Activated naive CD4-positive, alpha-beta T cell treated with anti-CD3 and anti-CD28 coated beads for 36 hours (primary cell): ENCODE data around the gene LRRC34. TPM values are rescaled to one million over a fixed set of nuclear protein-coding genes. Genes with fewer than 3 reads are reported as not detected.
A peak's percentile ranks its signal among the peaks of the same experiment; 100 is the strongest.

Experiments
- CTCF ChIA-PET: fragments of 350-600 bp; sonication (Branson Sonifier 250); formaldehyde crosslinking; loops from one replicate; lab custom pipeline; 2021; ENCODE audit warnings: antibody characterized with exemption; lab: Charles Lee
- DNase-seq: peaks from one replicate; pipeline ENCODE4 v3.0.0-alpha.2; 2020
- H3K27ac Mint-ChIP-seq: one replicate; pipeline ENCODE4 v1.8.0; 2021; ENCODE audit warnings: mild to moderate bottlenecking, mixed read lengths
- H3K27me3 Mint-ChIP-seq: one replicate; pipeline ENCODE4 v1.8.0; 2021; ENCODE audit warnings: low read depth, mixed read lengths
- H3K36me3 Mint-ChIP-seq: one replicate; pipeline ENCODE4 v1.8.0; 2021; ENCODE audit warnings: low read depth, mixed read lengths
- H3K4me1 Mint-ChIP-seq: one replicate; pipeline ENCODE4 v1.8.0; 2021; ENCODE audit warnings: low read depth, mixed read lengths
- H3K4me3 Mint-ChIP-seq: one replicate; pipeline ENCODE4 v1.8.0; 2021; ENCODE audit warnings: mild to moderate bottlenecking, moderate library complexity, mixed read lengths
- H3K9me3 Mint-ChIP-seq: one replicate; pipeline ENCODE4 v1.8.0; 2021; ENCODE audit warnings: mixed read lengths
- intact Hi-C: fragments of 100-400 bp; cut with micrococcal nuclease; formaldehyde crosslinking; loops from one replicate; pipeline ENCODE4 v1.15.1; 2023
- total RNA-seq, 2 experiments: library from RNA; stranded (reverse); gene quantifications; one replicate each; pipeline ENCODE4 v1.2.3, GENCODE V29; 2021

LRRC34 gene
- total RNA-seq, 2 experiments from 2014 or later = 3.8 to 3.9 TPM

DNA sequence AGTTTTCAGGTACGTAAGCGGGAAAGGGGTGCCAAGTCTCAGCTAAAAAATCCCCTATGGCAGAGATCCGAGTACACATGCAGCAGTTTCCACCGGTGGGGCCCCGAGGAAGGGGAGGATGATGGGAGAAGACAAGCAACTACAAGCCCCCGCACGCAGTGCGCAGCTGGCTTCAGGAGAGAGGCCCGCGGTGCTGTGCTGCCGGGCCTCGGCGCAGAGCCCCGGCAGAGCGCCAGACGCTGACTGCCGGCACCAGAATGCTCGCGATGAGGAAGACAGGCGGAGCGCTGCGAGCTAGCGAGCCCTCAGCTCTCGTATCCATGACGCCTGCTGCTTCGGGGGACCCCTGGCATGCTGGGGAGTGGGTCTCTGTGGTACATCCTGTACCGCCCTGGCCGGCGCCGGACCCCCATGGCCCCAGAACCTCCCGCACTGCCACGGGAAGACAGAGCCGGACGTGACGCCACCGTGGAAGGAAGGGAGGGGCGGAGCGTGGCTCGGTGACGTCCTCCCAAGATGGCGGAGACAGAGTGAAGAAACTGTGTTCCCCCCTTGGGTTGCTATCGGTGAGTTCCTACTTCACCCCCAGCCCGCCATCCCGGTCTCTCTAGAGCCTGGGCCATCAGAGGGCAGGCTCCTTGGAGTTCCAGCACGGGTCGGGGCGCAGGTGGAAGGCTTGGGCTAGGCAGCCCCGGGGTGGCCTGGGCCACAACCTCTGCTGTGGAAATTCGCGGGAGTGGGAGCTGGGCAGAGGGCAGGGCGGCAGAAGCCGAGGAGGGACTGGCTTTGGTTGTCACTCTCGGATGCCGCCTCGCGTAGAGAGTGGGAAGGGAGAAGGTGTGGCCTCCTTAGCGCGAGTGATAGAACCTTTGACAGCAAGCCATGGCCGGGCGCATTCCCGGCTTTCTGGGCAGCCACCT, 39.5 kb downstream of the LRRC34 start, which contains the start of gene MYNN:
Gene MYNN, plus strand, starts transcription at position 500 of the 920 bp plus-strand sequence. CDS start 900 bp downstream, outside the sequence.
- peak within 1 kb of the TSS; percentile 97 for H3K27ac Mint-ChIP-seq
- CTCF ChIA-PET = interaction anchor here (0.7 kb wide), 1 partner anchor 193 kb away, joined by 3 read pairs; no protein-coding TSS in a partner anchor
- intact Hi-C loops = loop anchor here (1.0 kb wide), 9 partner anchors 8 to 1097 kb away; partner anchors contain the start of genes PHC3, PRKCI, RPL22L1 and SEC62
- H3K4me1 Mint-ChIP-seq = peaks cover 36% of the 10 kb centered on the region
- H3K4me3 Mint-ChIP-seq = peak within 1 kb of the TSS; percentile 94
- peak; percentile 94 for DNase-seq
- no peaks in the 10 kb centered on the region for H3K9me3 Mint-ChIP-seq
- no peaks in the 10 kb centered on the region for H3K27me3 Mint-ChIP-seq
- peaks cover 18% of the 10 kb centered on the region for H3K36me3 Mint-ChIP-seq

DNA sequence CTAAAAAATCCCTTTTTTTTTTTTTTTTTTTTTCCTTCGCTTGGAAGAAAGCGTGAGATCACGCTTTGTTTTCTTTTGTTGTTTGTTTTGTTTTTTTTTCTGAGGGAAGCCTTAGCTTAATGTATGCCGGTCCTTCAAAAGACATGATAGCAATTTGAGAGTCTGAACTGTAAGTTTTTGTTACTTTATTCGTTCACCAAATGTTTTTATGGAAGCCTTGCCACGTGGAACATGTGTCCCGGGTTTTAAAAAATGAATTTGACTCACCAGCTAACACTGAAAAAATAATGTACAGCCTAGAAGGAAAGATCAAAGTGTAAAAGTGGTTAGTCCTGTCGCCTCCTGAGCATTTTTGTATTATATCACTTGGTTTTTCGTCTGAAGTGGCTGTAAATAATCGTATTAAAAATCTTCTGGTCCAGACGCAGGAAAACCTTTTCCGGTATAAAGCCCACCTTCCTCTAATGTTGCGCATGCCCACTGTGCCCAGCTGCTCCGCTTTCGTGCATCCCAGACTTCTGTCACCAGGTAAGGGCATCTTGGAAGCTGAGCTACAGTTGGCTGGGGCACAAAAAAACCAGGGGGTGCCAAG, 40.3 kb downstream of the LRRC34 start:
- CTCF ChIA-PET = interaction anchor here (0.6 to 0.7 kb wide), 2 partner anchors 194 to 1307 kb away, joined by 3 to 4 read pairs; no protein-coding TSS in a partner anchor
- Mint-ChIP-seq H3K4me1 (peaks cover 32% of the 10 kb centered on the region), H3K36me3 (peaks cover 15% of the 10 kb centered on the region), H3K27ac (peak overlapping the region; percentile 97), H3K27me3 (no peaks in the 10 kb centered on the region), H3K4me3 (peak overlapping the region; percentile 94), H3K9me3 (no peaks in the 10 kb centered on the region)
- DNase-seq = no peak
- intact Hi-C loops = loop anchor here (1.0 kb wide), 3 partner anchors 24 to 1098 kb away; partner anchors contain the start of gene RPL22L1

DNA sequence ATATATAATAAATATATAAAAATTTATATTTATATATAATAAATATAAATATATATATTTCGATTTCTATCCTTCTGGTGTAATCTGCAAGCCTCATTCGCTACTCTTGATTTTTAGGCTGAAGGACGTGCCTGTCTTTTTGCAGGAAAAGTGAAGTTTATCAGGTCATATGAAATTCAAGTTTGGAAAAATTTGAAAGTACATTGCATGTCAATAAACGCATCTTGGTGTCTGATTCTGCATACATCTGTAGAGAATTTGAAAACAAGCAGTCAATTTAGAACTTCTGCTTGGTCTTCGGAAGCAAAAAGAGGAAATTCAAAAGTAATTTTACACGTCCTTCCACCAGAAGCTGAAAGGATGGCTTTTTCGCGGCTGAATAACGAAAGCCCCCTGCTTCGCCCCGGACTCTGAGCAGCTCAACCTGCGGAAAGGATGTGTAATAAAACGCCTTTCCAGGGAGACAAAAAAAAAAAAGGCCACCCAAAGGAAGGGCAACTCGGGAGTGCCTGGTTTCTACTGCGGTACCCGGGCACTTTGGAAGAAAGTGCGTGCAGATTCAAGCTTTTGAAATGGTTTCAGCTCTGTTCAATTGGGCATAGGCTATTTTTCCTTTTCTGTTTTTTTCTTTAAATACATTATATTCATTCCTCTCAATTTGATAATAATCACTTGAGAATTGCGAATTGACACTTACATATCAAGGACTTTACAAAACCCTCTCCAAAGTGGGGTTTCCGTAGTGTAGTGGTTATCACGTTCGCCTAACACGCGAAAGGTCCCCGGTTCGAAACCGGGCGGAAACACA, 41.0 kb downstream of the LRRC34 start:
- peak overlapping the region; percentile 94 for H3K4me3 Mint-ChIP-seq
- H3K27ac Mint-ChIP-seq = peak overlapping the region; percentile 97
- intact Hi-C loops = loop anchor here (1.0 kb wide), 3 partner anchors 23 to 1099 kb away; partner anchors contain the start of gene RPL22L1
- no peaks in the 10 kb centered on the region for H3K27me3 Mint-ChIP-seq
- DNase-seq = peak; percentile 60
- CTCF ChIA-PET = interaction anchor here (0.6 kb wide), 1 partner anchor 1308 kb away, joined by 4 read pairs; no protein-coding TSS in a partner anchor
- no peaks in the 10 kb centered on the region for H3K9me3 Mint-ChIP-seq
- peaks cover 11% of the 10 kb centered on the region for H3K36me3 Mint-ChIP-seq
- peaks cover 28% of the 10 kb centered on the region for H3K4me1 Mint-ChIP-seq

DNA sequence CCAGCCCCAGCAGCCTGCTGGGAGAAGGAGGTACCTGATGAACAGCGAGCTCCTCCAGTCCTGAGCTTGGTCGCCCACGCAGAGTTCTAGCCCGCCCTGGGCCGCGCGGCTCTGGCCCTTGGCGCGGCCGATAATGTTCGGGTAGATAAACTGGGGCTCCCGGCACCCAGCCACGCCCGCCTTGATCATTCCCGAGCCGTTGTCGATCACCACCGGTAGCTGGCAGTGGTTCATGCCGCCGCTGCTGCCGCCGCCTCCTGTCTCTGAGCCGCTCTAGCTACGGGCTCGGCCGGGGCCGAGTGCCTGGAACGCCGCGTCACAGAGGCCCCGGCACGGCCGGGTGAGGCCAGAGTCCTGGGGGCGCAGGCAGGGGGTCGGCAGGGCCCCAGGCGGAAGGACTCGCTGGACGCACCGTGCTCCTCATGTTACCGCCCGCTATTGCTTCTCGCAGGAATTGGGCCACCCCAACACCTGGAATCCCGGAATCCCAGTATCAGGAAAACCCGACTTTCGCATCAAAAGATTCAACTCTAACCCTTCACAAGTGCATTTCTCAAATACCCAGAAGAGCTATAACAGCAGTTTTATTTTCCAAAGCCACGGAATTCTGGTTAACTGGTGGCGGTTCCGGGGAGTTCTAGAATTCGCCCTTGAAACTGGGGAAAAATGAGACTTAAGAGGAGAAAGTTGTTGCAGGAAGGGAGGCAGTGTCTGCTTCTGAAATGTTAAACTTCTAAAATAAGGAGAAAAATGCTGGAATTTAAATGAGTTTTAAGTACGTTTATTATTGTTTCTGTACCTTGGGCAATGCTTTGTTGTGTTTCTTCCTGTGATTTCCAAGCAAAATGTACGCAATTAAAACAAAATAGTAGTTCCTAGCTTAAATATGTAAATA, 43.2 kb downstream of the LRRC34 start, which contains the start of gene ACTRT3:
Gene ACTRT3, minus strand, starts transcription at position 275 of the 895 bp plus-strand sequence. Its CDS starts 41 bp downstream, at position 234.
- peaks cover 19% of the 10 kb centered on the region for H3K4me1 Mint-ChIP-seq
- H3K4me3 Mint-ChIP-seq = peak within 1 kb of the TSS; percentile 85
- intact Hi-C loops = loop anchor here (10.0 kb wide), 2 partner anchors 925 to 1495 kb away; no protein-coding TSS in a partner anchor
- H3K36me3 Mint-ChIP-seq = peaks cover 3% of the 10 kb centered on the region
- H3K9me3 Mint-ChIP-seq = no peaks in the 10 kb centered on the region
- H3K27me3 Mint-ChIP-seq = no peaks in the 10 kb centered on the region
- DNase-seq = peak; percentile 63
- H3K27ac Mint-ChIP-seq = peak within 1 kb of the TSS; percentile 46
- CTCF ChIA-PET = interaction anchor here (0.6 to 1.2 kb wide), 5 partner anchors 16 to 642 kb away, joined by 3 to 5 read pairs (median 3); no protein-coding TSS in a partner anchor

DNA sequence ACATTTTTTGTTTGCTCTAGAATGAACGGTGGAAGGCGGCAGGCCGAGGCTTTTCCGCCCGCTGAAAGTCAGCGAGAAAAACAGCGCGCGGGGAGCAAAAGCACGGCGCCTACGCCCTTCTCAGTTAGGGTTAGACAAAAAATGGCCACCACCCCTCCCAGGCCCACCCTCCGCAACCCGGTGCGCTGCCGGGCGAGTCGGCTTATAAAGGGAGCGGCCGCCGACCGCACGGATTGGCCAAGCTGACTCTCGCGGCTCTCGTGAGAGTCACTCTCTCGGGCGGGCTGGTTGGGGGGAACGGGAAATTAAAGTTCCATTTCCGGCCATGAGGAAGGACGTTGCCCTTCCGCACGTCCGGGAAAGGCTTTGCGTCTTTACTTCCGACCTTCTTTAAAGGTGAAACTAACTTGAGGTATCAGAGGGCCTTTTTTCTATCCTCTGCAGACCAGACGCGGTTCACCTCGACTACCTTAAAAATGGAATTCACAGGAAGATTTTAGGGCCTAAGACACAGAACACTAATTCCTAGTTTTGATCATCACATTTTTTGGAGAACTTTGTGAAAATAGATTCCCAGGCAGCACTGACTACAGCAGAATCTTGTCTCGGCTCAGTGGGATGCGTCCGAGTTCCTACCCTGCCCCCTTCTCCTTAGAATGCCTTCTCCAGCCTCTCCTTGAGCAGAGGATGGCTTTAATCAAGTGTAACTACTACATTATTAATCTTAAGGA, 47.7 kb downstream of the LRRC34 start, which contains the start of gene TERC:
Gene TERC, minus strand, starts transcription at position 179 of the 731 bp plus-strand sequence.
- H3K9me3 Mint-ChIP-seq = no peaks in the 10 kb centered on the region
- peak; percentile 94 for DNase-seq
- H3K36me3 Mint-ChIP-seq = peaks cover 5% of the 10 kb centered on the region
- no peaks in the 10 kb centered on the region for H3K27me3 Mint-ChIP-seq
- H3K4me1 Mint-ChIP-seq = peaks cover 15% of the 10 kb centered on the region
- intact Hi-C loops = loop anchor here (1.0 to 10.0 kb wide), 7 partner anchors 8 to 1500 kb away; partner anchors contain the start of genes MYNN and SKIL
- peak within 1 kb of the TSS; percentile 97 for H3K4me3 Mint-ChIP-seq
- peak within 1 kb of the TSS; percentile 99 for H3K27ac Mint-ChIP-seq
- CTCF ChIA-PET = no interaction called here

DNA sequence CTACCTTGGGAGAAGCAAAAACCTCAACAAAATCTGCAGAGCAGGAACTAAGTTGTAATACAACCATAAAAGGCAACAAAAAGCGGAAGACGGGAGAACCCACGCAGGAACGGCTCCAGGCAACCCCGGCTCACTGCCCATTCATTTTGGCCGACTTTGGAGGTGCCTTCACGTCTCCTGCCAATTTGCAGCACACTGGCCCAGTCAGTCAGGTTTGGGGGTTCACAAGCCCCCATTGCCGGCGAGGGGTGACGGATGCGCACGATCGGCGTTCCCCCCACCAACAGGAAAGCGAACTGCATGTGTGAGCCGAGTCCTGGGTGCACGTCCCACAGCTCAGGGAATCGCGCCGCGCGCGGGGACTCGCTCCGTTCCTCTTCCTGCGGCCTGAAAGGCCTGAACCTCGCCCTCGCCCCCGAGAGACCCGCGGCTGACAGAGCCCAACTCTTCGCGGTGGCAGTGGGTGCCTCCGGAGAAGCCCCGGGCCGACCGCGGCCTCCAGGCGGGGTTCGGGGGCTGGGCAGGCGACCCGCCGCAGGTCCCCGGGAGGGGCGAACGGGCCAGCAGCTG, 48.3 kb downstream of the LRRC34 start:
- peak; percentile 68 for DNase-seq
- H3K36me3 Mint-ChIP-seq = peaks cover 5% of the 10 kb centered on the region
- H3K4me3 Mint-ChIP-seq = peak overlapping the region; percentile 97
- peak overlapping the region; percentile 99 for H3K27ac Mint-ChIP-seq
- intact Hi-C loops = loop anchor here (1.0 to 10.0 kb wide), 5 partner anchors 334 to 1500 kb away; partner anchors contain the start of gene SKIL
- peaks cover 22% of the 10 kb centered on the region for H3K4me1 Mint-ChIP-seq
- CTCF ChIA-PET = interaction anchor here (0.6 to 2.2 kb wide), 5 partner anchors 130 to 317 kb away, joined by 3 to 8 read pairs (median 3); no protein-coding TSS in a partner anchor
- H3K9me3 Mint-ChIP-seq = no peaks in the 10 kb centered on the region
- no peaks in the 10 kb centered on the region for H3K27me3 Mint-ChIP-seq

DNA sequence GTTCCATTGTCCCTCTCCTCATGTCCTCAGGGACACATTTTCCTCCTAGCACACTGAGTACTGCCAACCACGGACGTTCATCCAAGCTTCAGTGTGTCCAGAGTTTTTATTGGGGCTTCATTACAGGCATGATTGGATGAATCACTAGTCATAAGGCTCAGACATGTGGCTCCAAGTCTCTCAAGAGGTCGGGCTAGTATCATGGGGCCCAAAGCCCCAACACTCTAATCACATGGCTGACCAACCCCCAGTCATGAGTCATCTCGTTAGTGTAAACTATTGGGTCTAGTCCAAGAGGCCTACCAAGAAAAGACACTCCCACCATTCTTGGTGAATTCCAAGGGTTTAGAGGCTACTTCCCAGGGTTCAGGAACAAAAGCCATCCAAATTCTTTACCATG, 52.2 kb downstream of the LRRC34 start:
- Mint-ChIP-seq H3K9me3 (no peaks in the 10 kb centered on the region), H3K4me3 (no peak overlapping the region), H3K4me1 (peaks cover 30% of the 10 kb centered on the region), H3K27me3 (no peaks in the 10 kb centered on the region), H3K27ac (no peak overlapping the region), H3K36me3 (peaks cover 5% of the 10 kb centered on the region)
- CTCF ChIA-PET = no interaction called here
- no peak for DNase-seq
- intact Hi-C loops = loop anchor here (5.0 to 10.0 kb wide), 3 partner anchors 497 to 1504 kb away; no protein-coding TSS in a partner anchor

DNA sequence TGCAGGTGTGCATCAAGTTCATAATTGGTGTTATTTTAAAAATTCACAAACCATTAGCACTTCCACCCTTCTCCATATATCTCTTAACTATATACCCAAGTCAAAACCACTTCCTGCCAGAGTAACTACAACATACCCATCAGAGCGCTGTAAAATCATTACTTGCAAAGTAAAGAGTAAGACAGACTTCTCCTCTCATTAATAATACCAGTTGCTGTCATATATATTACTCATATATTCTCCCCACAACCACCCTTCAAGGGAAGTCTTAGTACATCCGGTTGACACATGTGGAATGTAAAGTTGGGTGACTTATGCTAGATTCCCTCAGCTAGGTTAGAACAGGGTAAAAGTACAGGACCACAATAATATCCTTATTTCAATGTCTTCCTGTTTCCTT, 53.4 kb downstream of the LRRC34 start:
- H3K27me3 Mint-ChIP-seq = no peaks in the 10 kb centered on the region
- CTCF ChIA-PET = interaction anchor here (0.6 to 2.2 kb wide), 3 partner anchors 15 to 1490 kb away, joined by 3 to 8 read pairs (median 4); no protein-coding TSS in a partner anchor
- peak; percentile 24 for DNase-seq
- H3K36me3 Mint-ChIP-seq = peaks cover 4% of the 10 kb centered on the region
- peak overlapping the region; percentile 62 for H3K27ac Mint-ChIP-seq
- no peaks in the 10 kb centered on the region for H3K9me3 Mint-ChIP-seq
- H3K4me1 Mint-ChIP-seq = peaks cover 25% of the 10 kb centered on the region
- H3K4me3 Mint-ChIP-seq = no peak overlapping the region
- intact Hi-C loops = loop anchor here (1.0 to 5.0 kb wide), 6 partner anchors 97 to 814 kb away; partner anchors contain the start of gene MECOM

DNA sequence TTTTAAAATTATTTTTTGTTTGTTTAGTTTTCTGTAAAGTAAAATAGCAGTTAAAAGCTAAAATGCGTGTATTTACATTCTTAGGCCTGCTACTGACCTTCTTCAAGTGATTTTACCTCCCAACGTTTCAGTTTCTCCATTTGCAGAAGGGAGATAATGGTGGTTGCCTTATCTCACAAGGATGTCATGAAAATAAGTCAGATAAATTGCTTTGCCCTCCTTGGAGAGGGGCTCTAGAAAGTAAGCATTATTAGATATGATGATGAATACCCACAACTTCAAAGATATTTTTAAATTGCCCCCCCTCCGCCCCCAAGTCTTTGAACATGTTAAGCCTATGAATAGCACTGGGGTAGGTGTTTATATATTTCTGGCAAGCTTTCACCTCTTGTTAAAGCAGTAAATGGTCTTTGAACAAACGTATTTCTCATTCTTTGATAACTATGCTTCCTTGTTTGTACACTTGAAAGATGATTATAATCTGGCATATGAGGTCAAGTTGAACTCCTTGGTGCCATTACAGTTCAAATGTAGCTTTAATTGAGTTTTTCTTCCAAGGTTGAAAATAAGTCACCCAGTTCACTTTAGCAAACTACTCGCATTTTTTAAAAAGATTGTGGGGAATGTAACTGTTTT, 54.2 kb downstream of the LRRC34 start:
- CTCF ChIA-PET = interaction anchor here (0.8 to 2.2 kb wide), 2 partner anchors 14 to 196 kb away, joined by 3 to 8 read pairs; no protein-coding TSS in a partner anchor
- no peak for DNase-seq
- Mint-ChIP-seq H3K4me3 (no peak overlapping the region), H3K9me3 (no peaks in the 10 kb centered on the region), H3K4me1 (peaks cover 22% of the 10 kb centered on the region), H3K36me3 (peaks cover 2% of the 10 kb centered on the region), H3K27ac (no peak overlapping the region), H3K27me3 (no peaks in the 10 kb centered on the region)
- intact Hi-C loops = loop anchor here (2.0 to 5.0 kb wide), 3 partner anchors 96 to 814 kb away; partner anchors contain the start of gene MECOM
